ENCODE data around the gene MRPL23. TPM values are rescaled to one million over a fixed set of nuclear protein-coding genes. Genes with fewer than 3 reads are reported as not detected.

The MRPL23 gene
- total RNA-seq, 1 experiment from 2014 or later = 15.0 TPM

DNA sequence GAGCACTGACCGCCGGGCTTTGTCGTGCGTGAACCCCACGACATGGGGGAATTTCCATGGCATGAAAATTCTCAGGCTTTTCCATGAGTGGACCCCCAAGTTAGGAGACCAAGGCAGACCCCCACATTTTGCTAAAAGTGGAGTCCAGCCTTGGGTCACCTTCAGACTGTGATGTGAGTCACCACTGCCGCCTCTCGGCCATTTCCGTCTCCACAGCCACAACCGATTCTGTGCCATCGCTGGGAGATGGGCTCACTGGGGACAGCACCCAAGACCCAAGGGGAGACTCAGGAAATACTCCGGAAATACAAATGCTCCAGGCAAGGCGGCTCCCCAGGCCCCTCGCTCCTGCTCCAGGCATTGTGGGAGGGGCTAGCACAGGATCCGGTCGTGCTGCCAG, 51.7 kb downstream of the MRPL23 start:
- Mint-ChIP-seq H3K36me3 (ENCODE audit: insufficient read depth, unreplicated experiment) (no peaks in the 10 kb centered on the region), H3K27ac (ENCODE audit: unreplicated experiment) (no peak overlapping the region), H3K9me3 (ENCODE audit: unreplicated experiment) (no peaks in the 10 kb centered on the region), H3K4me1 (ENCODE audit: low read depth, unreplicated experiment) (no peaks in the 10 kb centered on the region), H3K27me3 (ENCODE audit: insufficient read depth, unreplicated experiment) (no peaks in the 10 kb centered on the region), H3K4me3 (ENCODE audit: unreplicated experiment) (no peak overlapping the region)
- H3K9me3 ChIP-seq = no peaks in the 10 kb centered on the region
- DNase-seq = no peak
- H3K27me3 ChIP-seq (replicated peaks; ENCODE audit: control insufficient read depth, insufficient read depth, low read length) = no peaks in the 10 kb centered on the region
- H3K4me1 ChIP-seq = no peaks in the 10 kb centered on the region
- no TSS peak for BruUV-seq (replicated peaks)
- no peaks in the 10 kb centered on the region for H3K36me3 ChIP-seq (ENCODE audit: control insufficient read depth, insufficient read depth, low read length)
- intact Hi-C loops (cut with micrococcal nuclease; ENCODE audit: unreplicated experiment) = no loop called here
- H3K4me3 ChIP-seq (ENCODE audit: low read depth, low read length) = no peak overlapping the region
- POLR2A ChIA-PET = interaction anchor here (1.4 kb wide), 1 partner anchor 10 kb away, joined by 3 read pairs; no protein-coding TSS in a partner anchor
- CTCF ChIA-PET = no interaction called here
- TF ChIP-seq, protein P1, sequence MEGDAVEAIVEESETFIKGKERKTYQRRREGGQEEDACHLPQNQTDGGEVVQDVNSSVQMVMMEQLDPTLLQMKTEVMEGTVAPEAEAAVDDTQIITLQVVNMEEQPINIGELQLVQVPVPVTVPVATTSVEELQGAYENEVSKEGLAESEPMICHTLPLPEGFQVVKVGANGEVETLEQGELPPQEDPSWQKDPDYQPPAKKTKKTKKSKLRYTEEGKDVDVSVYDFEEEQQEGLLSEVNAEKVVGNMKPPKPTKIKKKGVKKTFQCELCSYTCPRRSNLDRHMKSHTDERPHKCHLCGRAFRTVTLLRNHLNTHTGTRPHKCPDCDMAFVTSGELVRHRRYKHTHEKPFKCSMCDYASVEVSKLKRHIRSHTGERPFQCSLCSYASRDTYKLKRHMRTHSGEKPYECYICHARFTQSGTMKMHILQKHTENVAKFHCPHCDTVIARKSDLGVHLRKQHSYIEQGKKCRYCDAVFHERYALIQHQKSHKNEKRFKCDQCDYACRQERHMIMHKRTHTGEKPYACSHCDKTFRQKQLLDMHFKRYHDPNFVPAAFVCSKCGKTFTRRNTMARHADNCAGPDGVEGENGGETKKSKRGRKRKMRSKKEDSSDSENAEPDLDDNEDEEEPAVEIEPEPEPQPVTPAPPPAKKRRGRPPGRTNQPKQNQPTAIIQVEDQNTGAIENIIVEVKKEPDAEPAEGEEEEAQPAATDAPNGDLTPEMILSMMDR (IDR thresholded peaks at IDR 0.05; ENCODE audit: insufficient read depth in 1 of 2, low read depth in 1 of 2, low read length in 1 of 2, severe bottlenecking in 1 of 2, unreplicated experiment in 1 of 2) = no peak

DNA sequence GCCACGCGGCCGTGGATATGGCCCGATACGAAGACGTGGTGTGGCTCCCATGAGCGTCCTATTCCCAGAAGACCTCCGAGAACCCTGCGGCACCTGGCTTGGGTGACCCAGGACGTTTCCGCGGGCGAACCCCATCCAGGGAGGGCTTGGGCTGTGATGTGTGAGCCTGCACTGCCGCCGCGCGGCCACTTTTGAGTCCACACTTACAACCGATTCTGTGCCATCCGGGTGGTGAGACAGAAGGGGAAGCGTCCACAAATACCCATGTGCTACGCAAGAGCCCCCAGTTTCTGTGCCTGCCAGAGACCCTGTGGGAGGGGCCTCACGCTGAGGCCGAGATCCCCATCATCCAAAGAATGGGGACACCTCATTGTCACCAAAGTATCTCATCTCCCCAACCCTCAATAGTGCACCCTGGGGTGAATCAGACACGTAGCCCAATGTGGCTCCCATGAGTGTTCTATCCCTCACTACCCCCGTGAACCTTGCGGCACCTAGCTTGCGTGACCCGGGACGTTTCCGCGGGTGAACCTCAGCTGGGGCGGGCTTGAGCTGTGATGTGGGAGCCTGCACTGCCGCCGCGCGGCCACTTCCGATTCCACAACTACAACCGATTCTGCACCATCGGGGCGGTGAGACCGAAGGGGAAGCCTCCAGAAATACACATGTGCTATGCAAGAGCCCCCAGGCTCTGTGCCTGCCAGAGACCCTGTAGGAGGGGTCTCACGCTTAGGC, 55.1 kb downstream of the MRPL23 start:
- intact Hi-C loops (cut with micrococcal nuclease; ENCODE audit: unreplicated experiment) = no loop called here
- Histone ChIP-seq H3K36me3 (ENCODE audit: control insufficient read depth, insufficient read depth, low read length) (no peaks in the 10 kb centered on the region), H3K4me3 (ENCODE audit: low read depth, low read length) (no peak overlapping the region), H3K27me3 (replicated peaks; ENCODE audit: control insufficient read depth, insufficient read depth, low read length) (no peaks in the 10 kb centered on the region), H3K4me1 (no peaks in the 10 kb centered on the region), H3K9me3 (no peaks in the 10 kb centered on the region)
- no TSS peak for BruUV-seq (replicated peaks)
- no peak overlapping the region for H3K4me3 Mint-ChIP-seq (ENCODE audit: unreplicated experiment)
- no peak for DNase-seq
- H3K27me3 Mint-ChIP-seq (ENCODE audit: insufficient read depth, unreplicated experiment) = no peaks in the 10 kb centered on the region
- no peaks in the 10 kb centered on the region for H3K9me3 Mint-ChIP-seq (ENCODE audit: unreplicated experiment)
- H3K36me3 Mint-ChIP-seq (ENCODE audit: insufficient read depth, unreplicated experiment) = no peaks in the 10 kb centered on the region
- H3K27ac Mint-ChIP-seq (ENCODE audit: unreplicated experiment) = no peak overlapping the region
- ChIA-PET CTCF (no interaction called here), POLR2A (no interaction called here)
- TF ChIP-seq, protein P1 (IDR thresholded peaks at IDR 0.05; ENCODE audit: insufficient read depth in 1 of 2, low read depth in 1 of 2, low read length in 1 of 2, severe bottlenecking in 1 of 2, unreplicated experiment in 1 of 2) = no peak
- no peaks in the 10 kb centered on the region for H3K4me1 Mint-ChIP-seq (ENCODE audit: low read depth, unreplicated experiment)

DNA sequence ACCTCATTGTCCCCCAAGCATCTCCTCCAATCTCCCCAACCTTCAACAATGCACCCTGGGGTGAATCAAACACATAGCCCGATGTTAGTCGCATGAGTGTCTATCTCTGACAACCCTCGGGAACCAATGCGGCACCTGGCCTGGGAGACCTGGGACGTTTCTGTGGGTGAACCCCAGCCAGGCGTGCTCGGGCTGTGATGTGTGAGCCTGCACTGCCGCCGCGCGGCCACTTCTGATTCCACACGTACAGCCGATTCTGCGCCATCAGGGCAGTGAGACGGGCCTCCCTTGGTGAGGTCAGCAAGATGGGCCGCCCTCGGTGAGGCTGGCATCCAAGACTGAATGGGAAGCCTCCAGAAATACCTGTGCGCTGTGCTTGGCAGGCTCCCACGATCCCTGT, 55.7 kb downstream of the MRPL23 start:
- ChIA-PET CTCF (no interaction called here), POLR2A (no interaction called here)
- Histone ChIP-seq H3K36me3 (ENCODE audit: control insufficient read depth, insufficient read depth, low read length) (no peaks in the 10 kb centered on the region), H3K27me3 (replicated peaks; ENCODE audit: control insufficient read depth, insufficient read depth, low read length) (no peaks in the 10 kb centered on the region), H3K4me1 (no peaks in the 10 kb centered on the region), H3K4me3 (ENCODE audit: low read depth, low read length) (no peak overlapping the region), H3K9me3 (no peaks in the 10 kb centered on the region)
- BruUV-seq (replicated peaks) = no TSS peak
- Mint-ChIP-seq H3K36me3 (ENCODE audit: insufficient read depth, unreplicated experiment) (no peaks in the 10 kb centered on the region), H3K4me3 (ENCODE audit: unreplicated experiment) (no peak overlapping the region), H3K4me1 (ENCODE audit: low read depth, unreplicated experiment) (no peaks in the 10 kb centered on the region), H3K9me3 (ENCODE audit: unreplicated experiment) (no peaks in the 10 kb centered on the region), H3K27me3 (ENCODE audit: insufficient read depth, unreplicated experiment) (no peaks in the 10 kb centered on the region), H3K27ac (ENCODE audit: unreplicated experiment) (no peak overlapping the region)
- intact Hi-C loops (cut with micrococcal nuclease; ENCODE audit: unreplicated experiment) = no loop called here
- TF ChIP-seq, protein P1 (IDR thresholded peaks at IDR 0.05; ENCODE audit: insufficient read depth in 1 of 2, low read depth in 1 of 2, low read length in 1 of 2, severe bottlenecking in 1 of 2, unreplicated experiment in 1 of 2) = no peak
- no peak for DNase-seq
